ENCODE measurements around the gene SRSF2. TPM values are rescaled to one million over a fixed set of nuclear protein-coding genes. Genes with fewer than 3 reads are reported as not detected.
A peak's percentile ranks its signal among the peaks of the same experiment; 100 is the strongest.

Gene SRSF2
- total RNA-seq, 4 donors from 2014 or later: 208 to 463 (median 244) TPM

GRCh38 chr17:76709077-76709950 is 27.8 kb downstream of the SRSF2 start:
- no peak for TF ChIP-seq CTCF (IDR thresholded peaks at IDR 0.05)
- DNase-seq (ENCODE audit: low spot score): peak; percentile 48
- ATAC-seq (ENCODE audit: low FRiP score): peak; percentile 68

- DNase-seq (ENCODE audit: low spot score) (no peak), ATAC-seq (ENCODE audit: low FRiP score) (no peak)
- TF ChIP-seq CTCF (IDR thresholded peaks at IDR 0.05): no peak
Measured at GRCh38 chr17:76707985-76708807, 28.9 kb downstream of the SRSF2 start.

GRCh38 chr17:76706817-76707216 is 30.3 kb downstream of the SRSF2 start:
- DNase-seq (ENCODE audit: low spot score): no peak
- TF ChIP-seq CTCF (IDR thresholded peaks at IDR 0.05): no peak
- no peak for ATAC-seq (ENCODE audit: low FRiP score)

- no peak for TF ChIP-seq CTCF (IDR thresholded peaks at IDR 0.05)
- DNase-seq (ENCODE audit: low spot score) (no peak), ATAC-seq (ENCODE audit: low FRiP score) (no peak)
Measured at GRCh38 chr17:76704805-76705204, 32.3 kb downstream of the SRSF2 start.

- no peak for TF ChIP-seq CTCF (IDR thresholded peaks at IDR 0.05)
- DNase-seq (ENCODE audit: low spot score) (no peak), ATAC-seq (ENCODE audit: low FRiP score) (no peak)
Measured at GRCh38 chr17:76702941-76703637, 34.0 kb downstream of the SRSF2 start.

- DNase-seq (ENCODE audit: low spot score) (no peak), ATAC-seq (ENCODE audit: low FRiP score) (no peak)
- TF ChIP-seq CTCF (IDR thresholded peaks at IDR 0.05): no peak
Measured at GRCh38 chr17:76702076-76702475, 35.1 kb downstream of the SRSF2 start.
